HG03095 (cell line): ENCODE data around the gene KTI12.
"Not testable (repeated sequence)": the region's sequence is repeated elsewhere in the genome, so short reads cannot be mapped to it uniquely, and the experiment has no call there.

Experiments
- ATAC-seq: cut with Tn5 transposase; IDR thresholded peaks from one replicate; pipeline ENCODE4 v1.9.1; 2021; ENCODE audit warnings: moderate library complexity; ENCODE audit not compliant: unreplicated experiment

The KTI12 gene

GRCh38 chr1:52041551-52042185 is 8.1 kb upstream of the KTI12 start:
- ATAC-seq = no peak

GRCh38 chr1:52037909-52038308 is 4.3 kb upstream of the KTI12 start:
- ATAC-seq = no peak

GRCh38 chr1:52037402-52037814 is 3.8 kb upstream of the KTI12 start:
- ATAC-seq = no peak

GRCh38 chr1:52034050-52034384 is 407 bp upstream of the KTI12 start:
- ATAC-seq = no peak

GRCh38 chr1:52032785-52033131 is 852 bp downstream of the KTI12 start:
- peak; percentile 43 for ATAC-seq

GRCh38 chr1:52032124-52032784 is 1.4 kb downstream of the KTI12 start:
- ATAC-seq = no peak

- not testable (repeated sequence) for ATAC-seq
These were observed 4.8 kb downstream of the KTI12 start for GRCh38 chr1:52028839-52029238.

- no peak for ATAC-seq
These were observed 5.3 kb downstream of the KTI12 start for GRCh38 chr1:52028328-52028727.

GRCh38 chr1:52026278-52026677 is 7.3 kb downstream of the KTI12 start:
- no peak for ATAC-seq

GRCh38 chr1:52022133-52022532 is 11.5 kb downstream of the KTI12 start:
- no peak for ATAC-seq

GRCh38 chr1:52008071-52008809 is 25.4 kb downstream of the KTI12 start:
- ATAC-seq = no peak

- ATAC-seq = no peak
These were observed 26.2 kb downstream of the KTI12 start for GRCh38 chr1:52007215-52008002.

- not testable (repeated sequence) for ATAC-seq
These were observed 27.5 kb downstream of the KTI12 start for GRCh38 chr1:52006081-52006553.

- ATAC-seq = not testable (repeated sequence)
These were observed 28.1 kb downstream of the KTI12 start for GRCh38 chr1:52005548-52005947.

- no peak for ATAC-seq
These were observed 29.7 kb downstream of the KTI12 start for GRCh38 chr1:52003877-52004276.

- ATAC-seq = peak; percentile 79
These were observed 31.3 kb downstream of the KTI12 start for GRCh38 chr1:52002038-52002917.

- no peak for ATAC-seq
These were observed 34.9 kb downstream of the KTI12 start for GRCh38 chr1:51998701-51999100.

- no peak for ATAC-seq
These were observed 35.6 kb downstream of the KTI12 start for GRCh38 chr1:51997974-51998382.

- ATAC-seq = no peak
These were observed 43.1 kb downstream of the KTI12 start, which contains the start of gene RAB3B for GRCh38 chr1:51990478-51990965. Gene RAB3B (minus strand): TSS chr1:51990700. CDS start chr1:51977117, 13,583 bp downstream.
